NCI-H2227 (cell line): ENCODE results near the gene ATXN10.

ENCODE experiments used
- DNase-seq: peaks from one replicate; lab custom pipeline; 2025; ENCODE audit not compliant: unreplicated experiment; lab: John Stamatoyannopoulos, UW

ATXN10 gene

DNA sequence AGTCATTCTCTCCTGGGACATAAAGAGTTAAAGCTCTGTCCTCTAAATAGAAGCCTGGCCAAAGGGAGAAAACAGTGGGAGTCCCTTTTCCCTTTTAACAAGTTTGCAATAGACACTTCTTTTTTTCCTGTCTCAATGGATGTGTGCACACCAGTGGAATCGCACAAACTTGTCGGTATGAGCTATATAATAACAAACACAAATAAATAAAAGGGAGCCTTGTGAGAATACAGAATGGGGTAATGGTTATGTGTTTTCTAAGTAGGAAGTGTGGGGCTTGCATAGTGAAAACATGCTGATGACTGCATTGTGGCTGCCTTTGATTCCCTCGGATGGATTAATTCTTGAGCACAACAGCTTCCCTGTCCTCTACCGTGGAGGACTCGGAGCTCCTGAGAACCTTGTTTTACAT lies 173.4 kb downstream of the ATXN10 start:
- no peak for DNase-seq

DNA sequence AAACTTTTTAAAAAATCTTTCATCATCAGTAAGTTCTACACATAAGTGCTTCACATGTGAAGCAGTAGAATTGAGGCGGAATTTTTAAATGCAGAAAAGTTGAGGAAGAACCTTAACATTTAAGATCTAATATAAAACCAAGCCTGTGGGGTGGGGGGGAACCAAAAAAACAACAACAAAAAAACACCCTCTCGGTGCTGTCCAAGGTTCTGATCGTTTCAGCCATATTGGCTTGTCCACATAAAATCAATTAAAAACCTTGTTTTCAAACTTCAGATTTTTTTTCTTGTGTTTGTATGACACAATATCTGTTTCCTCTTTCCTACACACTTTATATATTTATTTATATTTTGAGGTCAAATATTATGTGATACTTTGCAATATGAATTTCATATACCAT lies 175.3 kb downstream of the ATXN10 start:
- DNase-seq, result no peak

DNA sequence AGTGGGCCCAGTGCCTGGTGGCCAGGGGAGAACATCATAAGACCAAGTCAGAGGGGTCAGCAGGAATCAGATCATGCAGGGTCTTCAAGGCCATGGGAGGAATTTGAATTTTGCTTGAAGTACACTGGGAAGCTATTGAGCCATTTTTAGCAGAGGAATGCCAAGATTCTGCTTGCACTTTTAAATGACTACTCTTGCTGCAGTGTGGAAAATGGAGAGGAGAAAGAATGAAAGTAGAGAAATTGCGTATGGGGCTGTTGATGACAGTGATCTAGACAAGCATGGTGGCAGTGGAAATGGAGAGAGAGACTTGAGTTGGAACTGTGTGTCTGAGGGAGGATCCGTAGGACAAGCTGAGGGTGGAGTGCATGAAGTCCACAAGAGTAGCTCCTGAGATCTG lies 177.3 kb downstream of the ATXN10 start:
- no peak for DNase-seq

DNA sequence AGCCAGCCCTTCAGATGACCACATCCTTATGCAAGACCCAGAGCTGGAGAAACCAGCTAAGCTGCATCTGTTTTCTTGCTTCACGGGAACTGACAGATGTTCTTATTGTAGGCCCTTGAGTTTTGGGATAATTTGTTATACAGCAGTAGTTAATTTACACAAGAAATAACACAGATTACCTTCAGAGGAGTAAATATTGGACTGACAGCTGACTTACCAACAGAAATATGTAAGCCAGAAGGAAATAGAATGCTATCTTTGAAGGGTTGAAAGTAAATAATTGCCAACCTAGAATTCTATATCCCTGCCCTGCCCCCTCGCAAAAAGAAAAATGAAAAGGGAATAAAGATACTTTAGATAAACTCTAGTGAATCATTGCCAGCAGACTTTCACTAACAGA lies 181.2 kb downstream of the ATXN10 start:
- DNase-seq, result no peak

DNA sequence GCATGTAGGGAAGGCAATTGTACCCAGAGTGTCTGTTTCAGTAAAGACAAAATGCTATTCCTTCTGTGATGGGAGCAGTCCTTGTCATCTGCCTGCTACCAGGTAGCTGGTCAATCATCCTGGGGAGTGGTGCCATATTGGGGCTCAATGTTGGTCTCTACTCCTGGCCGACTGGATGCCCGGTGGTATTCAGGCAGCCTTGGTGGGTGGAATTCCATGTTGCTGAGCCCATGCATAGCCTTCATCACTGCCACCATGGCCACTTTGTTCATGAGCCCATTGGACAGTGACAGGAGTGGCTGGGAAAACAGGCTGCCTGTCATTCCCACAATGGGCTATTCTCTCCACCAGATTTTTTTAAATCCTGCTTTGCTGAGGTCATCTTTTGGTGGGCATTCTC lies 184.3 kb downstream of the ATXN10 start:
- DNase-seq, result no peak

DNA sequence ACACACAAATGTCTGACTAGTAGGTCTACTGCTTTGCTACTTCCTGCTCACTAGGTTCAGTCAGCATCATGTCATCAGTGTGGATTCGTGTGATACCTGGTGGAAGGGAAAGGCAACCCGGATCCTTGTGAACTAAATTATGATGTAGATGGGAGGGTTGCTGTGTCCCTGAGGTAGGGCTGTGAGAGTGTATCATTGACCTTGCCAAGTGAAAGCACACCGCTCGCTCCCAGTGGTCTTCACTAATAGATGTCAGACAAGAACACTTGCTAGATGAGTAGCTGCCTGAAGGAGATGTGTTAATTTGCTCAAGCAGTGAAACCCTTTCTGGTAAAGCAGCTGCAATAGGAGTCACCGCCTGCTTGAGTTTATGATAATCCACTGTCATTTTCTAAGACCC lies 185.9 kb downstream of the ATXN10 start:
- DNase-seq, result no peak

DNA sequence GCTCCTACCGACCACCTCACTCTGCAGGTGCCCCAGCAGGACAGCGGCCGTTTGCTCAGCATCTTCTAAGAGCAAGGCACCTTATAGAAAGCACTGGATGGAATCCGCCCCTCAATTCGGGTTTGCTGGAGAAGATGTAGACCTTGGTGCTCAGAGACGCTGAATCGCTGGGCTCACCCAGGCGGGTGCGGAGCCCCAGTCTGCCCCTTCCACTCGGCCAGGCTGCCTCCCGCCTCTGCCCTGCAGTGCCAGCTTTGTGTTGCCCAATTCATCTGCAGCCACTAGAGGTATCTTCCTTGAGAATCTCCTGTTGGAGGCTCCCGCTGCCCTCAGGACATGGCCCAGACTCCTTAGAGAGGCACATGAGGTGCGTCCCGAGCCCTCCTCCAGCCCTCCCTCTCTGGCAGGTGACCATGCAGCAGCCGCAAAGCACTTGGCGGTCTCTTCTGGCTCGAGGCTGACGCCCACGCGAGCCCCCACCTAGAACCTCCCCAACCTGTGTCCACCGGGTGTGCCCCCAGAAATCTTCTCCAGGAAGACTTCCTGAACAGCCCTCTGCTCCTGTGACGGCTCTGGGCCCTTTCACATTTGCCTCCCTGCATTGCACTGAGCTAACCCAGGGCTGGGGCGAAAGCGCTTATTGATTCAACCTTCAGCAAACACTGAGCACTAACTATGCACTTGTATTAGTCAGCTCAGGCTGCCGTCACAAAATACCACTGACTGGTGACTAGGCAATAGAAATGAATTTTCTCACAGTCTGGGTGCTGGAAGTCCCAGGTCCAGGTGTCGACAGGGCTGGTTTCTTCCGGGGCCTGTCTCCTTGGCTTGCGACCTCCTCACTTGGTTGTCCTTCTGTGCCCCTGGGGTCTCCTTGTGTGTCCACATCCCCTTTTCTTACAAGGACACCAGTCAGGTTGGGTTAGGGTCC lies 187.9 kb downstream of the ATXN10 start:
- DNase-seq, result no peak

DNA sequence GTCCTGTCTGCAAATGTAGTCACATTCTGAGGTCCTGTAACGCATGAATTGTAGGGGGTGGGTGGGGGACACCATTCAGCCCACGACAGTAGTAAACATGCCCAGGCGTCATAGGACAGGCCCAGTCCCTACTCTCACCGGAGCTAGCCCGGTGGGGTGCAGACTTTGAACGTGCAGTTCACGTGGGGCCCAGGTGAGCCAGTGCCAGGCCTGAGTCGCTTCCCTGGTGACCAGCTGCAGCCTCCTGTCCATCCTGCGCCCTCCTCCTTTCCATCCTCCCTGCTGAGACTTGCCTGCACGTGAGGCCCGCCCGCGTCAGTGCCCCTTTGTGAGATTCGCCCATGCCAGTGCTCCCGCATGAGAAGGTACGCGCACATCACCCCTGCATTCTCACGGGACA lies 188.6 kb downstream of the ATXN10 start:
- no peak for DNase-seq

DNA sequence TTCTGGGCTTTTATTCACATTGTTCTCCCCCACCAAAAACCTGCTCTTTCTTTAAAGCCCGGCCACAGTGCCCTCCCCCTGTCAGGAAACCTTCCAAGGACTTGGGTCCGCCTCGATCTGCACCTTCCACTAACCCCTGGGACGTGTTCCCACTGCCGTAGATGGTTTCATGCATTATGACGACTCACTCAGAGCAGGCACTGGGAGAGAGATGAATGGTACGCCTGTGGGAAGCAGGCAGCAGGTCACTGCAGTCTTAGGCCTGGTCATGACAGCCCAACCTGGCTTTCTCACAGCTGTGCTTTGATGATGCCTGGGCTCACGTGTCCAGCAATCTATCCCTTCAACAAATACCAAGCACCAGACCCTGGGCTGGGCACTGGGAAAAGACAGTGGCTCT lies 189.6 kb downstream of the ATXN10 start:
- DNase-seq, result no peak

DNA sequence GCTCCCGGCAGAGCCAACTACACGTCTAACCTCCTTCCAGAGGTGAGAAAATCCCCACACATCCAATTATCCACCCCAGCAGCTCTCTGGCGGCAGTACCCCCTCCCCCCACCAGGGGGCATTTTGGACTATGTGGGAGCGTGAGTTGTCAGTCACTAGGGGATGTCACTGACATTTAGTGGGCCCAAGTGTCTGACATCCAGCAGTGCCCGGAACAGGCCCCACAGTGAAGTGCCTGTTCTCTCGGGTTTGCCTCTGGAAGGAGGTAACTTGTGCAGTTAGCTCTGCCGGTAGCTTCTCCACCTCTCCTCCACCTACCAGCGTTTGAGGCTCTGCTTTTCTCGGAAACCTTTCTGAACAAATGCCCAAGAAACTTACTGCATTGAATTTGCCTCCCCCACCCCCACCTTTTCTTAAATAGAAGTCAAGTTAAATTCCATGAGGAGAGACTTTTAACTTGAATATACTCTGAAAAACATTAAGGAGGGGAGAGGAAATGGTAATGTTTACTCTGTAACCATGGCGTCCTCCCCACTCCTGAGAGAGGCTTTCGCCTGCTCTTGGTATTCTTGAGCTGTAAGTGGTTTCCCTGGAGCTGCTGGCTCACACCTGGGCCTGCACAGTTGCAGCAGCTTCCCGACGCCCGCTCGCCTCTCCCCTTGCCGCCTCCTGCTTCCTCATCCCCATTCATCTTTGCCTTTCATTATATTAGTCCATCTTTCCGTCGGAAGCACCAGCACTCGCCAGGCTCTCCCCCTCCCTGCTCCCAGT lies 192.5 kb downstream of the ATXN10 start:
- peak; percentile 67 for DNase-seq

DNA sequence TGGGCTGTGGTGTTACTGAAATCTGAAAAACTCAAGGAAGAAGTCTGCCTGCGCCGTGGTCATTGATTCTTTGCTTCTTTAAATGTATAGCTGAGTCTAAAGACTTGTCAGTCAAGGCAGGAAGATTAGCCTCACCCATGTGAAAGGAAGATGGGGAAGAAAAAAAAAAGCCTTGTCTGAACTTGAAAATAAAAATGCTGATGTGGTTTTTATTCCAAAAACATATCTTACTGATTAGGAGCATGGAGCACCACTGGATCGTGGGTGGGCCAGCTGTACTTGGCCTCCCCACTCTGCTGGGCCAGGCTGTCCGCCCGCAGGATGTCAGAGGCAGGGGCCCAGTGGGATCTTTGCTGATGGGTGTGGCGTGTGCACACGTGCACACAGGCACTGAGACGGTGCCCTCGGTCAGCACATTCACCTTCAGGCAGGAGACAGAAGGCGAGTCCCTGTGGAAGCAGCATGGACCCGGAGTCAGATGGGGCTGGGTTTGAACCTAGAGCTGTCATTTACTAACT lies 193.4 kb downstream of the ATXN10 start:
- DNase-seq, result no peak

DNA sequence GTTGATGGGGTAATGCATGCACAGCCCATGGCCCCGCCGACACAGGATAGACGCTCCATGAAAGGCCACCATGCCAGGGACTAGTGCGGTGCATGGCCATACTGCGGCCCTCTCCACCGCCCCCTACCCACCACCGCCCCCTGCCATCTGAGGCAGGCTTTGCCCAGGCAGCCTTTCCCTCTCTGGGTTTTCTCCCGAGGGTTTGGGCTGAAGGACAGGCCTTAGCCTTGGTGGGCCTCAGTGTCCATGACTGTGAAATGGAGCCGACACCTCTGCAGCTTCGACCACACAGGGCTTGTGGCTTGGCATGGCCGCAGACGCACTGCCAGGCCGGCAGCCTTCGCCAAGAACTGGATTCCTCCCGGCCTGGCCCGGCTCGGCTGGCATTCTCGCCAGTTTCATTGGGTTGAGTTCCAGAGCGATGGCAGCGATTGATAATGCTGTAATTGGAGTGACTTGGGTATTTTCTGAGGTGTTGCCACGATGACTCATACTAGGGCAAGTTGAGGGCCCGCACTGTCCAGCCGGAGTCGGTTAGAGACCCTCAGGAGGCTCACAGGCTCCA lies 194.0 kb downstream of the ATXN10 start:
- no peak for DNase-seq

DNA sequence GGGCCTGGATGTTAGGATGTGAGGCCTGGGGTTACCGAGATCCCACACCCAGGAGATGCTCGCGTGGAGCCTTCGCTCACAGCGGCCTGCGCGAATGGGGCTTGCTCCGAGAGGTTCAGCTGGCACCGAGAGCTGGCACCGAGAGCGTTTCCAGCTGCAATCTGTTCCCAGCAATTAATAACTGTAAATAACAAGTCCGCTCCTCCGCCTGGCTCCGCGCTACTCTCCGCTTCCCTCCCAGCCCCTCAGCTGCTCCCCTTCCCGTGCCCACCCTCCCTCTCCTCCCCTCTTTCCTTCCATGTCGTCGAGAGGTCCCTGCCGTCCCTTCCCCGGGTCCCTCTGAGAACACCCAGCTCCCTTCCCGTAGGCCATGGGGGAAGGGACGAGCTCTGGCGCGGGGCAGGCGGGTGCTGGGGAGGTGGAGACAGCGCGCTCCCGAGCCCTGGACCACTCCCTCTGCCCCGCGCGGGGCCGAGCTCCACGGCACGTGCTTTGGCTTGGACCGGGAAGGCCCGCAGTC lies 194.6 kb downstream of the ATXN10 start:
- DNase-seq, result no peak

DNA sequence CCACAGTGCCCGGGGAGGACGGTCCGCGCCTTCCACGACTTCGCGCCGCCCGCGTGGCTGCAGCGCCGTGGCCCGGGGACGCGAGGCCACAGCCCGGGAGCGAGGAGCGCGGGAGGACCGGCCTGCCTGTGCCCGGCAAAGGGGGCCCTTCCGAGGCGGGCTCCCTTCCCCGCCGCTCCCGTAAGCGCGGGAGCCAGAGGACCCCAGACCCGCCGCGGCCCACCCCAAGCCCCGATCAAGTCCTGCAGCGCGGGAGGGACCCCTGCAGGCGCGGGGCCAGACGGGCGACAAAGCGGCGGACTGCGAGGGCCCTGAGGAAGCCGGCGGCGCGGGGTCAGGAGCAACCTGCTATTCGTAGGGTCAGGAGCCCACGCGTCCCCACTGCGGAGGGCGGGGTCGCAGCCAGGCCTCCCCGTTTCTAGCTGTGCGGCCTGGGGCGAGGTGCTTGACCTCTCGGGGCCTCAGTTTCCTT lies 195.0 kb downstream of the ATXN10 start:
- no peak for DNase-seq

DNA sequence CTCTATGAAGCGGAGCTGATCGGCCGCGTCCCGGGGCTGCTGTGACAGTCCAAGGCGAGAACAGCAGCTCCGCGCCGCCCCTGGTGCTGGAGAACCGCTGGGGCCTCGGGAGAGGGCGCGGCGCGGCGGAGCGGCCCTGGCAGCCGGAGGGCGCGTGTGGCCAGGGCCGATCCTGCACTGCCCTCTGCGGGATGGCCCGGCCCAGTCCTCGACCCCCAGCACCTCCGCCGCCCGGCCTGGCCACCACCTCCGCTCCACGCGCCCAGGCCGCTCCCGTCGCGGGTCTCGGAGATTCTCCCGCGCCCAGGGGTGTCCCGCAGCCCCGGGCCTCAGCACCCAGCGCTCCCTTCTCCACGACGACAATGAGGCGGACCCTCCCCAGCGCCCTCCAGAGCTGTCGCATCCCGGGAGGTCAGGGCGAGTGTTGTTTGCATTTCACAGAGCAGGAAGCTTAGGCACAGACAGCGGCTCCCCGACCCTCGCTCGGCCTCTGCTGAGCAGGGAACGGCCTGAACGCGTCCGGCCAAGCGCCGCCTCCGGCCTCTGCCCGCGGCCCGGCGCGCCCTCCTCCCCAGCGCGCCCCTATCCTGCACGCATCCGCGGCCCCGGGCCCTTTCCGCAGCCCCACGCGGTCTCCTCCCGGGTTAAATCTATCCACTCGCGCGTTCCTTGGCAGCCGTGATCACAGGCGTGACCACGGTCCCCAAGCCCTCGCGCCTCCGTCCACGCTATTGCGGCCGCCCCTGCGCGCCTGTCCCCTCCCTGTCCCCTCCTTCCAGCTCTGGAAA lies 195.7 kb downstream of the ATXN10 start:
- no peak for DNase-seq

DNA sequence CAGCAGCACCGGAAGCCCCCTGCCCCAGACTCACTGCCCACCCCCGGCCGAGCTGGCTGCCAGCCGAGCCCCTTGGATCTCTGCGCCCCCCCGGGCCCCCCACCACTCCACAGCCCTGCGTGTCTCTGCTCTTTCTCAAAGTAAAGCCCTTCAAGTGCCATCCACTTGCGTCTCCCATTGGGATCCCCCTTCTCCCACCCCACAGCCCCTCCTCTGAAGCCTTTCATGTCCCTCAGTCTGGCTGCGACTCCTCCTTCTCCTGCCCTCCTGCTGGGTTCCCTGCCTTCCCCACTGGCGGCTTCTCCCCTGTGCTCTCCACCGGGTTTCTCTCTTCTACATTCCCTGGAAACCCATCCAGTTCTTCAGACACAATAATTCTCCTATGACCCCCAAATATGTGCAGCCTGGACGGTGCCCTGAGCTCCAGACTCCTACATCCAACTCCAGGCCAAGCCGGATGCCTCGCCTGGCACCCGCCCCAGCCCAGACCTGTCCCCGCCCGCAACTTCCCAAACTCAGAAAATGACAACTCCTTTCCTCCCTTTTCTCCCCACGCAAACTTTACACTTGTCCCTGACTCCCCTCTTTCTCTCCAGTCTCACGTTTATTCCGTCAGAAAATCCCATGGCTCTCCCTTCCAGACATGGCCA lies 196.4 kb downstream of the ATXN10 start:
- no peak for DNase-seq

DNA sequence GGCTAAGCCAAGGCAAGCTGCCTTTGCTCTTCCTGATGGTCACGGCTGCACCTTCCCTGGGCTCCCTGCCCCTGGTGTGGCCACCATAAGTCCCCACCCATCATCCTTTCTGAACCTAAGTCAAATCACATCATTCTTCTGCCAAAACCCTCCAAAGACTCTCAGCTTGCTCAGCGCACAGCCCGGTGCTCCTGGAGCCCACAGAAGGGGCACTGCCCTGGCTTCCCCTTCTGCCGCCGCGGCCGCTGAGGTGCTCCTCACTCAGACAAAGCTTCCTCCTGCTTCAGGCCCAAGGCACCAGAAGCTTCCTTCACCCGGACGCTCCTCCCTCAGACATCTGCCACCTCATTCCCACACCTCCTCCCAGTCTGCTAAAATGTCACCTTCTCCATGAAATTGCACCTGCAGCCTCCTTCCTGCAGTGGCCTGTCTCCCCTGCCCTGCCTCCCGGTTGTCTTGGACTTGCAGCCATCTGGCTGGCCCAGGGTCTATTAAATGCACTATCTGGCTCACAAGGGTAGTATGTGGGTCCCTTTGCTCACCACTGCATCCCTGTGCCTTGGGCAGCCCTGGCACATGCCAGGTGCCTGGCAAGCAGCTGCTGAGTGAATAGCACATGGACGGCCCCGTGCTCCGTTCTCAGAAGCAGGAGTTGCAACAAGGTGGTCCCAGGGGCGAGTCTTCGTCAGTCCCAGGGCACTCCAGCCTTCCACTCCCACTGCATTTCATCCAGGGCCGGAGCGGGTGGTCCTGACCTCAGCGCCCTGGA lies 197.1 kb downstream of the ATXN10 start:
- no peak for DNase-seq

DNA sequence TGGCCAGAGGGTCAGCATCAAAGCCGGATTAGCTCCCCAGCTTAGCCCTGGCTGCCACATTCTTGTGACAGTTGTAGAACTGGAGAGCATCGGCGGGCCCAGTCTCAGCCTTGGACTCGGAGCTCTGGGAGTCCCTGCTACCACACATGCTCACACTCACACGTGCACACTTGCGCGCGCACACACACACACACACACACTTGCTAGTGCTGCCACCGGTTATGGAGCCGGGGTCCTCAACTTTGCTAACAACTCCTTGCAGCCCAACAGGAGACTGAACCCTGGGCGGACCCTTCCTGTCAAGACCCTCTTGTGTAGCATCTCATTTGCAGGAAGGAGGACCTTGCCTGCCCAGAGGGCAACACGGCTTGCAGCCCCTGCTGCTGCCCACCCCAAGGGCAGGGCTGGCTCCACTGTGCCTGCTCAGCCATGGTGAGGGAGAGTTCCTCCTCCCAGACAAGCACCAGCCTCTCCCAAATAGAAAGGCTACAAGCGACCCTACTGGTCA lies 197.8 kb downstream of the ATXN10 start:
- no peak for DNase-seq

DNA sequence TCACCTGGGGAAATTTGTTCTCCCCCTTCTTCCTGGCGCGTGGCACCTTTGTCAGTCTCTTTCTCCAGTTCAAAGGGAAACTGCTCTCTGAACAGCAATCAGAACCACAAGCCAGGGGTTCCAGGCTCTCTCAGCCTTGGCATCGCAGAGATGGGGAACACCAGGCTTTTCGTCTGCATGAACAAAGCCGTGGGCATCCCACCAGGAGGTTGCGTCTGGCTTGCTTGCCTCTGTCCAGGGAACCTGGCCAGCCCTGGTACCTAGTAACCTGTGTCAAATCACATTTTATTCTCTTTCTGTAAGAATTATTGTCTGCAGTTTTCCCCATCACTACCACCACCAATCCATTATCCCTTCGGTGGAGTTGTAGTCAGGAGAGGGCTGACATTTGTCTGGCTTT lies 198.4 kb downstream of the ATXN10 start:
- DNase-seq, result no peak
